ENCODE results near the gene POU3F3.

The POU3F3 gene

GRCh38 chr2:104861351-104862057 is 7.6 kb downstream of the POU3F3 start:
- H3K4me3 ChIP-seq (ENCODE audit: low read depth, low read length) = no peak overlapping the region
- in situ Hi-C loops (cut with HindIII; ENCODE audit: low pct_ligation_motif_present, low sequenced_read_pairs) = no loop called here

GRCh38 chr2:104862058-104862941 is 8.4 kb downstream of the POU3F3 start:
- TF ChIP-seq, protein P1, sequence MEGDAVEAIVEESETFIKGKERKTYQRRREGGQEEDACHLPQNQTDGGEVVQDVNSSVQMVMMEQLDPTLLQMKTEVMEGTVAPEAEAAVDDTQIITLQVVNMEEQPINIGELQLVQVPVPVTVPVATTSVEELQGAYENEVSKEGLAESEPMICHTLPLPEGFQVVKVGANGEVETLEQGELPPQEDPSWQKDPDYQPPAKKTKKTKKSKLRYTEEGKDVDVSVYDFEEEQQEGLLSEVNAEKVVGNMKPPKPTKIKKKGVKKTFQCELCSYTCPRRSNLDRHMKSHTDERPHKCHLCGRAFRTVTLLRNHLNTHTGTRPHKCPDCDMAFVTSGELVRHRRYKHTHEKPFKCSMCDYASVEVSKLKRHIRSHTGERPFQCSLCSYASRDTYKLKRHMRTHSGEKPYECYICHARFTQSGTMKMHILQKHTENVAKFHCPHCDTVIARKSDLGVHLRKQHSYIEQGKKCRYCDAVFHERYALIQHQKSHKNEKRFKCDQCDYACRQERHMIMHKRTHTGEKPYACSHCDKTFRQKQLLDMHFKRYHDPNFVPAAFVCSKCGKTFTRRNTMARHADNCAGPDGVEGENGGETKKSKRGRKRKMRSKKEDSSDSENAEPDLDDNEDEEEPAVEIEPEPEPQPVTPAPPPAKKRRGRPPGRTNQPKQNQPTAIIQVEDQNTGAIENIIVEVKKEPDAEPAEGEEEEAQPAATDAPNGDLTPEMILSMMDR (IDR thresholded peaks at IDR 0.05; ENCODE audit: low read depth, low read length, missing control alignments) = no peak
- no peak overlapping the region for H3K27ac ChIP-seq

More at GRCh38 chr2:104861351-104862057, 7.6 kb downstream of the POU3F3 start:
- DNase-seq = no peak
- TF ChIP-seq, protein P1 (IDR thresholded peaks at IDR 0.05; ENCODE audit: low read depth, low read length, missing control alignments) = no peak
- H3K27ac ChIP-seq = no peak overlapping the region
- H3K36me3 ChIP-seq (replicated peaks) = no peaks in the 10 kb centered on the region
- peaks cover 92% of the 10 kb centered on the region for H3K27me3 ChIP-seq (replicated peaks)

GRCh38 chr2:104863146-104863467 is 9.2 kb downstream of the POU3F3 start:
- Histone ChIP-seq H3K27me3 (replicated peaks) (peaks cover 93% of the 10 kb centered on the region), H3K36me3 (replicated peaks) (no peaks in the 10 kb centered on the region), H3K27ac (no peak overlapping the region), H3K4me3 (ENCODE audit: low read depth, low read length) (no peak overlapping the region)
- TF ChIP-seq, protein P1 (IDR thresholded peaks at IDR 0.05; ENCODE audit: low read depth, low read length, missing control alignments) = no peak
- no peak for DNase-seq
- in situ Hi-C loops (cut with HindIII; ENCODE audit: low pct_ligation_motif_present, low sequenced_read_pairs) = no loop called here

More at GRCh38 chr2:104862058-104862941, 8.4 kb downstream of the POU3F3 start:
- H3K36me3 ChIP-seq (replicated peaks) = no peaks in the 10 kb centered on the region
- in situ Hi-C loops (cut with HindIII; ENCODE audit: low pct_ligation_motif_present, low sequenced_read_pairs) = no loop called here
- H3K4me3 ChIP-seq (ENCODE audit: low read depth, low read length) = no peak overlapping the region
- DNase-seq = no peak
- peaks cover 93% of the 10 kb centered on the region for H3K27me3 ChIP-seq (replicated peaks)

DNA sequence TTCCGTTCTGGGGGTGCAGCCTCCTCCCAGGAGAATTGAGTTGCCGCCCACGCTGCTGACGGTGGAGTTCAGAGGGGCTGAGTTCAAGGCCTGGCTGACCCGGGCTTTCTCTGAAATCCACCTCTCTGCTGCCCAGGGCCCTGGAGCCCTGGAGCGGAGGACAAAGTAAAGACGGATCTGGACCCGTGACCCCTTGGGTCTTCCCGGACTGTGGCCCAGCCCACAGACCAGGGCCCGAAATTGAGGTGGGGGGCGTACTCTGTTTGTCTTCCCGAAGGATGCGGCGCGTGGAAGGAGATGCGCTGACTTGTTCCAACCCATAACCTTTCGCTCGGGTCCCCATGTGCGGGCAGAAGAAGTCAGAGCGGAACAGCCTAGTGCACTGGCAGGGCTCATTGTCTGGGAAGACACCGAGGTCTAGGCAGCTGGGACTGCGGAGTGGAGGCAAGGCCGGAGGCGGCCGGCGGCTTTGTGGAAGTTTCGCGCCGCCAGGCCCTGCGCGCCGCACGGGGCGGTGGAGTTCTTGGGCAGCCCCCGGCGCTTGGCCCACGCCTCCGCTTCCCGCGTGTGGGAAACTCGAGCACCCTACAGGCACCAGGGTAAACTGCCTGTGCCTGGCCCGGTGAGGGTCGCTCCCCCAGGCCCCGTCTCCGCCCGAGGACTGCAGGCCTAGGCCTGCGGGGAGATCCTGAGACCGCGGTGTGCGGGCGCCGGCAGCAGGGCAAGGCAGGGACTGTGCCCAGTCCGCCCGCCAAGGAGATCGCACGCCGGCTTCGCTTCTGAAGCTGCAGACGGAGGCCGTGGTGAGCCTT is 9.8 kb downstream of the POU3F3 start:
- TF ChIP-seq, protein P1 (IDR thresholded peaks at IDR 0.05; ENCODE audit: low read depth, low read length, missing control alignments) = no peak
- peaks cover 93% of the 10 kb centered on the region for H3K27me3 ChIP-seq (replicated peaks)
- no peaks in the 10 kb centered on the region for H3K36me3 ChIP-seq (replicated peaks)
- H3K4me3 ChIP-seq (ENCODE audit: low read depth, low read length) = no peak overlapping the region
- in situ Hi-C loops (cut with HindIII; ENCODE audit: low pct_ligation_motif_present, low sequenced_read_pairs) = no loop called here
- no peak overlapping the region for H3K27ac ChIP-seq
- no peak for DNase-seq

GRCh38 chr2:104864280-104865095 is 10.6 kb downstream of the POU3F3 start:
- Histone ChIP-seq H3K27me3 (replicated peaks) (peaks cover 93% of the 10 kb centered on the region), H3K27ac (no peak overlapping the region), H3K36me3 (replicated peaks) (no peaks in the 10 kb centered on the region), H3K4me3 (ENCODE audit: low read depth, low read length) (no peak overlapping the region)
- DNase-seq = no peak
- in situ Hi-C loops (cut with HindIII; ENCODE audit: low pct_ligation_motif_present, low sequenced_read_pairs) = no loop called here
- TF ChIP-seq, protein P1 (IDR thresholded peaks at IDR 0.05; ENCODE audit: low read depth, low read length, missing control alignments) = no peak
